Activated CD8-positive, alpha-beta memory T cell treated with anti-CD3 and anti-CD28 coated beads, Interleukin-2, amount 10 ng/mL, durations not matched to agents 7 days and 5 days (primary cell): Measurements from ENCODE around the gene NFXL1. TPM values are rescaled to one million over a fixed set of nuclear protein-coding genes. Genes with fewer than 3 reads are reported as not detected.
A peak's percentile ranks its signal among the peaks of the same experiment; 100 is the strongest.

Source experiments
- ATAC-seq: fragments of 150-1000 bp; cut with Tn5 transposase; one replicate; pipeline ENCODE4 v1.10.0; 2021; ENCODE audit warnings: moderate library complexity
- CTCF ChIA-PET: fragments of 350-600 bp; sonication (Branson Sonifier 250); formaldehyde crosslinking; loops from one replicate; lab custom pipeline; 2021; ENCODE audit warnings: antibody characterized with exemption; lab: Charles Lee
- DNase-seq: peaks from one replicate; pipeline ENCODE4 v3.0.0-alpha.2; 2020
- H3K27ac Mint-ChIP-seq: one replicate; pipeline ENCODE4 v1.8.0; 2021; ENCODE audit warnings: mild to moderate bottlenecking, mixed read lengths
- H3K27me3 Mint-ChIP-seq: one replicate; pipeline ENCODE4 v1.8.0; 2021; ENCODE audit warnings: mixed read lengths
- H3K36me3 Mint-ChIP-seq: one replicate; pipeline ENCODE4 v1.8.0; 2021; ENCODE audit warnings: mild to moderate bottlenecking, mixed read lengths
- H3K4me1 Mint-ChIP-seq: one replicate; pipeline ENCODE4 v1.8.0; 2021; ENCODE audit warnings: mixed read lengths
- H3K4me3 Mint-ChIP-seq: one replicate; pipeline ENCODE4 v1.8.0; 2021; ENCODE audit warnings: mild to moderate bottlenecking, moderate library complexity, mixed read lengths
- H3K9me3 Mint-ChIP-seq: one replicate; pipeline ENCODE4 v1.8.0; 2022; ENCODE audit warnings: low read depth, mixed read lengths
- total RNA-seq, 2 experiments: library from RNA; stranded (reverse); gene quantifications; one replicate each; pipeline ENCODE4 v1.2.3, GENCODE V29; 2021

The NFXL1 gene
- total RNA-seq, 2 experiments from 2014 or later, result 9.5 to 10.5 TPM

DNA sequence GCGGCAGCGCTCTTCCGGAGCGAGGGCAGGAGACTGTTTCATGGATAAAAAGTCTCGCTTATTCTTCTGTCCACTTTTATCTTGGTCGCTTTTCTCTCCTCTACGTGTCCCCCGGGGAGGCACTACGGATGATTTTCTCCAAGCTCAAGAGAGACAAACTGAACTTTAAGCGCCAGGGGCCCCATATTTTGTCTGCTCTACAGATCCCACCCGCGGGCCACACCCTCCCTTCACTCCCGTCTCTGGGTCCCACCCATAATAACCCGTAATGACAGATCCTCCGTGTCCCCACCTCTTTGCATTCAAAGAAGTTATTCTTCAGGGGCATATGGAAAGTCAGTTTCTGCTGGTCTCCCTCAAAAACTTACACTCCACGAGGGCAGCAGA lies 76.5 kb downstream of the NFXL1 start, which contains the start of gene CORIN:
CORIN (minus strand) TSS at position 160 of the 387 bp plus-strand sequence; CDS start at position 42, 118 bp downstream.
- peak within 1 kb of the TSS; percentile 74 for H3K4me3 Mint-ChIP-seq
- H3K27me3 Mint-ChIP-seq, result peaks cover 19% of the 10 kb centered on the region
- H3K9me3 Mint-ChIP-seq, result no peaks in the 10 kb centered on the region
- peaks cover 16% of the 10 kb centered on the region for H3K4me1 Mint-ChIP-seq
- DNase-seq (no peak), ATAC-seq (no peak)
- H3K36me3 Mint-ChIP-seq, result peaks cover 3% of the 10 kb centered on the region
- no peak within 1 kb of the TSS for H3K27ac Mint-ChIP-seq
- CTCF ChIA-PET, result interaction anchor here (1.1 to 2.5 kb wide), 8 partner anchors 31 to 152 kb away, joined by 3 to 20 read pairs (median 6); no protein-coding TSS in a partner anchor

DNA sequence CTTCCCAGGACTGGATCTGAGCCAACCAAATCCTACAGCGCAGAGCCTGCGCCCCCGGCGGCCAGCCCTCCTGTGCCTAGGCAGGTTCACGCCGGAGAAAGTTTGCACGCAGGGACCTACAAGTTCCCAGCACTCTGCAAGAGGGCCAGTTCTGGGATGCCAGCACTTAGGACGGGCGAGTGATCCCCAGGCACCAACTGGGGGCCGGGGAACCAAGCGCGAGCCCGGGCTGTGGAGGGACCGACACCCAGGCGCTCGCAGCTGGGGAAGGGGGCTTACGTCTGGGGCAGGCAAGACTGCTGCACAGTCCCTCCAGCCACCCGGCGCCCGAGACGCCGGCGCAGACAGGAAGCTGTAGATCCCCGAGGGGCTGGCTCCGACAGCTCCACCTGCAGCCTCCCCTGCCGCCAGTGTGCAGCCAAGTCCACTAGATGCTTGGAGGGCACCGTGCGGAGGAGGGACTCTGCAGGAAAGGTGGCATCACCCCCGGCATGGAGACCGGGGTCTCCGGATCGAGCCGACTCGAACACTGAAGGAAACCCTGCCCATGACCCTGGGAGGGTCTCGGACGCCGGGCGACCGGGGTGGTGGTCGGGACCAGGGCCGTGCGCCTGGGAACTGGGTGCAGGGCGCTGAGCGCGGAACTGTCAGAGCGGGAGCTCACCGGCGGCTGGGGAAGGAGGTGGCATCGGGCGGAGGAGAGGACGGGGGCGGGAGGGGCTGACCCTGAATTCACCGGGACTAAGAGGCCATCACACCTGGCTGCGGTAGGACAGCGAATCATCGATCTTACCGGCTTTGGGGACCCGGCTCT lies 77.1 kb downstream of the NFXL1 start:
- Mint-ChIP-seq H3K4me3 (peak overlapping the region; percentile 74), H3K36me3 (peaks cover 1% of the 10 kb centered on the region), H3K27ac (no peak overlapping the region), H3K4me1 (peaks cover 16% of the 10 kb centered on the region), H3K9me3 (no peaks in the 10 kb centered on the region), H3K27me3 (peaks cover 19% of the 10 kb centered on the region)
- DNase-seq (peak; percentile 62), ATAC-seq (peak; percentile 76)
- CTCF ChIA-PET, result interaction anchor here (0.7 to 2.5 kb wide), 23 partner anchors 10 to 294 kb away, joined by 3 to 20 read pairs (median 4); no protein-coding TSS in a partner anchor

DNA sequence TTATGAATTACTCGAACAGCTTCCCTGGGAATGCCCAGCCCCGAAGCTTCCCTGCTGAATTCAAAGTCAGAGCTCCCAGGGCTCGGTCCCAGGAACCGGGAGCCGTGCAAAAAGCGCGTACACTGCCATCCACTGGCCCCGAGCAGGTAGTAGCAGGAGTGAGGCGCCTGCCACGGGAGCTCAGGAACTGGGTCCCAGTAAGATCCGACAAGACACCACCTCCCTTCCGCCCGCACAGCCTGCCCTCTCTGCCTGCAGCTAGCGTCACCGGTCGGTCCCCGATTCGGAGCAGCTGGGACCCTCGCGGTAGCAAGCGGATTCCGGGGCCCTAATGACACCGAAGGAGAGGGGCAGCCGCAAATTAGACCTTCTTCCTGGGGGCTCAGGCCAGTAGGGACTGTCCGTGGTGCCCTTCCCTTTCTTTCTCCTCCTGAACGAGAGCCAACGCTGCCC lies 77.7 kb downstream of the NFXL1 start:
- Mint-ChIP-seq H3K27ac (no peak overlapping the region), H3K27me3 (peaks cover 23% of the 10 kb centered on the region), H3K4me1 (peaks cover 16% of the 10 kb centered on the region), H3K4me3 (peak overlapping the region; percentile 74), H3K9me3 (no peaks in the 10 kb centered on the region), H3K36me3 (no peaks in the 10 kb centered on the region)
- CTCF ChIA-PET, result interaction anchor here (0.7 to 2.5 kb wide), 24 partner anchors 9 to 295 kb away, joined by 3 to 20 read pairs (median 4); no protein-coding TSS in a partner anchor
- ATAC-seq, result peak; percentile 87
- peak; percentile 74 for DNase-seq

DNA sequence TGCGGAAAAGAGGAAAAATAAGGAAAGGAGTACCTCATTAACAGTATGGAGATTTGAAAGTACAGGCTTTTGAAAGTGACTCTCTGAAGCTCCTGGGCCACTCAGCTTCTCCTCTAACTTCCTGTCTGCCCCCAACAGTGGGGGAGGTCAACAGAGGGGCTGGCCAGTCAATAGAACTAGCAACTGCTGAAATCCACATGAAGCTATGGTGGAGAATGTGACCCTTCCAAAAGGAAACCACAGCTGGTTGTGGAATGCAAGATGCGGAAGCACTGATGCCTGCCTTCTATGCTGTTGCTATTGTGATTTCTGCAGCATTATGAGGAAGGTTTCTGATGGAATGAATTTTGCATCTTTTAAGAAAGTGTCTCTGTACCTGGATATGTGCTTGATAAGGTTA lies 78.9 kb downstream of the NFXL1 start:
- CTCF ChIA-PET, result interaction anchor here (1.6 to 2.5 kb wide), 4 partner anchors 23 to 147 kb away, joined by 5 to 20 read pairs (median 8); no protein-coding TSS in a partner anchor
- H3K27ac Mint-ChIP-seq, result no peak overlapping the region
- DNase-seq, result no peak
- peaks cover 23% of the 10 kb centered on the region for H3K4me1 Mint-ChIP-seq
- H3K4me3 Mint-ChIP-seq, result no peak overlapping the region
- no peaks in the 10 kb centered on the region for H3K36me3 Mint-ChIP-seq
- ATAC-seq, result no peak
- no peaks in the 10 kb centered on the region for H3K9me3 Mint-ChIP-seq
- peaks cover 23% of the 10 kb centered on the region for H3K27me3 Mint-ChIP-seq

DNA sequence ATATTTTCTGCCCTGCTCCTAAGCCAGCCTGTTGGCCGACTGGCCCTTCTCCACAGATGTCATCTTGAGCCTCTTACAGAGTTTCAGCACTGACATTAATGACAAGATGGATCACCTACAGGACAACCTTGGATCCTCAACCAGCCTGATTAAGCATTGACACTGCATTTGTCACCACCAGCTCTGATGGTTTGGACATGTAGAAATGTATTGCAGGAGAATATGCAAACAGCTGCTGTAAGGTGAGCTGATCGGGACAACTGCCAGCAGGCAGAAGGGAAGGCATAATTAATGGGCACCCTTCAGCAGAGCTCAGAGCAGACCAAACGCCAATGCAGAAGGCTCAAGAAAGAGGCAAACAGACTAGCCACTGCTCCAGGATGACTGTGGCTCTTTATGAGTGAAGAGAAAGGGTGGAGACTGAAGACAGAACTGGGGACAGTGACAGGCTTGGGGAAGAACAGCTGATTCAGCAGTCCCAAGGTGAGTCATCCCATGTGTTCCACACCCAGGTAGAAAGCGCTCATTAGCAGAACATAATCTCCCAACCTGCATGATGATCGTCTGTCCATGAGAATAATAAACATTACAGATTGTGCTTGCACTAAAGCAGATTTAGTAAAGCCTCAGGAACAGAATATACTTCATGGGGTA lies 83.2 kb downstream of the NFXL1 start:
- no peaks in the 10 kb centered on the region for H3K36me3 Mint-ChIP-seq
- ATAC-seq (no peak), DNase-seq (no peak)
- H3K27ac Mint-ChIP-seq, result no peak overlapping the region
- H3K9me3 Mint-ChIP-seq, result no peaks in the 10 kb centered on the region
- CTCF ChIA-PET, result no interaction called here
- H3K4me1 Mint-ChIP-seq, result peaks cover 30% of the 10 kb centered on the region
- peaks cover 25% of the 10 kb centered on the region for H3K27me3 Mint-ChIP-seq
- no peak overlapping the region for H3K4me3 Mint-ChIP-seq

DNA sequence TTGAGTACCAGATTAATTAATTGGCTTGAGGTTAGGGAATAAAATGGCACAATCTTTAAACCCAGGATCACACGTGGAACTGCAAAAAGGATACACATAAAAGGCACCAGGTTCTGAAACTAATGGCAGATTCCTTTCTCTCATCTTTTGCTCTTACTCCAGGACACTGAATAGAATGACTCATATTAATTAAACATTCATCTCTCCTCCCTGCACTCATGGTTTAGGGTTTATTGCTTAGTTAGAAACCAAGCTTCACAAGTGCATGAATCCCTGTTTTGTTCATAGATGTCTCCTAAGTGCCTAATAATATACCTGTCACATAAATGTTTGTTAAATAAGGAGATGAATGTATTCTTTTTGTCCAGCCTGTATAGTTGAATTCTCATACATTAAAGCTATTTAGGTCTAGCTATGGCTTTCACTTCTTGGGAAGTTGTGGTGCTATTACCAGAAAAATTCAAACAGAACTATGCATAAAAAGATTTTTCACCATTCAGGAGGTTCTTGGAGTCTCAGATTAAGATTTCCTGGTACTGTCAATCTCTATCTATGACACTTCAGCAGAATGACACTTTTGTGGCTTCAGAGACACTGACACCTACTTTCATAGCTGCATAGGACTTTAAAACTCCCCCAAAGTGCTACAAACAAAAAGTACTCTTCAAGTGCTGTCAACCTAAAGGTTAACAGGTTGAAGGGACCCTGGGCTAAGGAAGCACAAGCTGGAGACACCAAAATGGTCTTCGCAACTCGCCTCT lies 83.9 kb downstream of the NFXL1 start:
- Mint-ChIP-seq H3K9me3 (no peaks in the 10 kb centered on the region), H3K36me3 (no peaks in the 10 kb centered on the region), H3K4me1 (peaks cover 25% of the 10 kb centered on the region), H3K27ac (no peak overlapping the region), H3K27me3 (peaks cover 23% of the 10 kb centered on the region), H3K4me3 (no peak overlapping the region)
- ATAC-seq, result no peak
- CTCF ChIA-PET, result no interaction called here
- DNase-seq, result no peak

DNA sequence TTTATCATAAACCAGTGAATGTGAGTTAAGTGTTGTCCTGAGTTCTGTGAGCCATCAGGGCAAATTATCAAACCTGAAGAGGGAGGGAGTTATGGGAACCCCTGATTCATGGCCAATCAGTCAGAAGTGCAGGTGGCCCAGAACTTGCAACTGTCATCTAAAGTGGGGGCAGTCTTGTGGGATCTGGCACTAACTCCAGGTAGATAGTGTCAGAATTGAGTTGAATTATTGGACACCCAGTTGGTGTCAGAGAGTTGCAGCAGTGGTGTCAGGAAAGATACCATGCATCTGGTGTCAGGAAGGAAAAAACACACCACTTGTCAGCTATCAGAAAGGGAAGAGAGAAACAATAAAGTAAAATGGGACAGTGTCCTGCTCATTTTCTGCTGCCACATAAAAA lies 84.9 kb downstream of the NFXL1 start:
- Mint-ChIP-seq H3K4me1 (peaks cover 25% of the 10 kb centered on the region), H3K27me3 (peaks cover 23% of the 10 kb centered on the region), H3K27ac (no peak overlapping the region), H3K9me3 (no peaks in the 10 kb centered on the region), H3K4me3 (no peak overlapping the region), H3K36me3 (no peaks in the 10 kb centered on the region)
- DNase-seq (no peak), ATAC-seq (no peak)
- CTCF ChIA-PET, result interaction anchor here (0.7 kb wide), 1 partner anchor 289 kb away, joined by 3 read pairs; no protein-coding TSS in a partner anchor

DNA sequence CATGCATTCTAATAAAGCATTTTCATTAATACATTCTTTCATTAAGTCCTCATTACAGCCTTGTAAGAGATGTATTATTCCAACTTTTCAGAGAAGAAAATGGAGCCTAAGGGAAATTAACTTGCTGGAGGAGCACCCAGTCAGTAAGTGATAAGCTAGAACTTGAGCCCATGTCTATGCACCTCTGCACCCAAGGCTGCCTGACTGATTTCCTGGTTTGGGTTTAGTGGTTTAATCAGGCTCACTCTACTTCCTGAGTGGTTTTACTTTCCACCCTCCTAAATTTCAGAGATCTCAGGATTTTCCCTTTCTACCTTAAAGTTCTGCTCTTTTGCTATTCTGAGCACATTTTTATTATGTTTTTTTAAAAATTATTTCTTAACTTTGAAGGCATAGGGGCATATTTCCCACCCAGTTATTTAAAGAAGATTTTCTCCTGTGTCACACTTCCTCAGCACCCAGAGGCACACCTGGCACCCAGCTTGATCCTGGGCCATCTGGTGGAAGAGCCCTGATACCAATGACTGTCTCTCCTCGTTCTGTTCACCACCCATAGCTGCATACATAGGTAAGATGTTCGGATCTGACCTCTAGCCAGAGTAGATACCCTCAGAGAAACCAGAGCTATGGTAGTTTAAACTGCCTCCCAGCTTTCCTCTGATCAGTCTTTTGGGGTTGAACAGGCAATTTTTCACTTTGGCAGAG lies 86.9 kb downstream of the NFXL1 start:
- no peak overlapping the region for H3K27ac Mint-ChIP-seq
- peaks cover 21% of the 10 kb centered on the region for H3K27me3 Mint-ChIP-seq
- peaks cover 25% of the 10 kb centered on the region for H3K4me1 Mint-ChIP-seq
- no peaks in the 10 kb centered on the region for H3K36me3 Mint-ChIP-seq
- DNase-seq (no peak), ATAC-seq (no peak)
- H3K9me3 Mint-ChIP-seq, result no peaks in the 10 kb centered on the region
- CTCF ChIA-PET, result interaction anchor here (1.3 kb wide), 1 partner anchor 9 kb away, joined by 7 read pairs; no protein-coding TSS in a partner anchor
- H3K4me3 Mint-ChIP-seq, result no peak overlapping the region

DNA sequence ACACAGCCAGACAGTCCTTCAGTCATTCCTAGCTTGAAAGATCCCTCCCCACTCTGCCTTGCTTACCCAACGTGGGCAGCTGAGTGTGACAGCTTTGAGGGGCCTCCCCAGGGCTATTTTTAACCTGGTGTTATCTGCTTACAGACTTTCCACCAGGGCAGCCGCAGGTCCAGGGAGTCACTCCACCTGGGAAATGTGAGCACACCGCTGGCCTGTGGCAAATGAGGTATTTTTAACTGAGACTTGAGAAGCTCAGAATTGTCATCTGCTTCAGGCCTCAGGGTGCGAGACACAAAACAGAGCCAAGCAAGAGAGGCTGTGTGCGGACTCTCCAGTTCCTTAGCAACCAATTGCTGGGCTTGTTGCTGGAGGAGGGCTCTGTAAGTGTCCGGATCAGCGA lies 89.5 kb downstream of the NFXL1 start:
- H3K4me3 Mint-ChIP-seq, result no peak overlapping the region
- peaks cover 11% of the 10 kb centered on the region for H3K4me1 Mint-ChIP-seq
- DNase-seq (no peak), ATAC-seq (no peak)
- CTCF ChIA-PET, result no interaction called here
- no peaks in the 10 kb centered on the region for H3K9me3 Mint-ChIP-seq
- no peak overlapping the region for H3K27ac Mint-ChIP-seq
- H3K27me3 Mint-ChIP-seq, result peaks cover 17% of the 10 kb centered on the region
- no peaks in the 10 kb centered on the region for H3K36me3 Mint-ChIP-seq

DNA sequence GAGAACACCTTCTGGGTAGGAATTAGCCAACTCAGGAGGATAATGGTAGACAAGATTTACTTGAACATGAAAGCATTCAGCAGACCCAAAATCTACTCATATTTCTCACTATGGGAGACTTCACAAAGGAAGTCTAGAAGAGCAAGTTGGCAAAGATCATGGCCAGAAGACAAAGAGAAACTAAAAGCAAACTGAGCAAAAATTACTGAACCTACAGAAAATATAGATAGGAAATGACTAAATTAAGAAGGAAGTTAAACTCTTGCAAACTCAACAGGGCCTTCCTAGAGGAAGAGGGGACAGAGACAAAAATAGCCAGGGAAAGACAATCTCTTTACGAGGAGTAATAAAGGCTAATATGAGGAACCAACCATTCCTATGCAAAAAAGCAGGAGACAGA lies 95.2 kb downstream of the NFXL1 start:
- H3K27me3 Mint-ChIP-seq, result peaks cover 45% of the 10 kb centered on the region
- H3K27ac Mint-ChIP-seq, result no peak overlapping the region
- H3K36me3 Mint-ChIP-seq, result peaks cover 3% of the 10 kb centered on the region
- peaks cover 5% of the 10 kb centered on the region for H3K4me1 Mint-ChIP-seq
- CTCF ChIA-PET, result interaction anchor here (0.6 kb wide), 1 partner anchor 61 kb away, joined by 3 read pairs; no protein-coding TSS in a partner anchor
- ATAC-seq, result no peak
- no peak for DNase-seq
- no peaks in the 10 kb centered on the region for H3K9me3 Mint-ChIP-seq
- no peak overlapping the region for H3K4me3 Mint-ChIP-seq

DNA sequence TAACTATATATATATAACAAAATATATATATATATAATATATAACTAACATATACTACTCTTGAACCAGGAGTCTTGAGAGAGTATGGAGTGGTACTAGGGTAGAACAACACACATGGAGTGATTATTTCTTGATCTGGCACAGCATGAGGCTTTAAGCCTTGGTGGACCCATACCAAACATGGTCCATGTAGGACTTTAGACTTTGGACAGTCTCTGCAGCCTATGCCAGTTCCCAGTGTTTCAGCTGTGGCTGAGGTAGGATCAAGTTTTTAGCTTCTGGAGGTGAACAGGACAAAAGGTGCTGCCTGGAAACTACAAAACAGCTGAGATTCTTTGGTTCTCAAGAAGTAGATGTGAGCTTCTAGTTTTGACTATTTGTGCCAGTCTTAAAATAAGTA lies 97.1 kb downstream of the NFXL1 start:
- no peak overlapping the region for H3K27ac Mint-ChIP-seq
- H3K4me3 Mint-ChIP-seq, result no peak overlapping the region
- peaks cover 5% of the 10 kb centered on the region for H3K4me1 Mint-ChIP-seq
- H3K27me3 Mint-ChIP-seq, result peaks cover 49% of the 10 kb centered on the region
- H3K36me3 Mint-ChIP-seq, result peaks cover 3% of the 10 kb centered on the region
- ATAC-seq (no peak), DNase-seq (no peak)
- no peaks in the 10 kb centered on the region for H3K9me3 Mint-ChIP-seq
- CTCF ChIA-PET, result interaction anchor here (1.2 kb wide), 1 partner anchor 19 kb away, joined by 3 read pairs; no protein-coding TSS in a partner anchor

DNA sequence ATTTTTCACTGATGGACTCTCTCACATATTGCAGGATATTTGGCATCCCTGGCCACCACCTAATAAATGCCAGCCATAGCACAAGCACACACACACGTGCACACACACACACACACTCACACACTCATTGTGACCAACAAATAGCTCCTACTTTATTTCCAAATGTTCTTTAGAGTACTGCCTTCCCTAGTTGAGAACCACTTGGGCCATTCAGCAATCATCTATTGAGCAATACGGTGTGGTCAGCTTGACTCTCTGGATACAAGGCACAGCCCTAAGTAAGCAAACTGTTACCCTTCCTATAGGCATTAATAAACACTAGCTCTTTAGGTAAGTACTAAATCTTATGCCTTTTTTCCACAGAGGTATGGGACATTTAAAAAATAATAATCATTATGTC lies 97.6 kb downstream of the NFXL1 start:
- Mint-ChIP-seq H3K36me3 (peaks cover 3% of the 10 kb centered on the region), H3K4me1 (peaks cover 5% of the 10 kb centered on the region), H3K27me3 (peaks cover 46% of the 10 kb centered on the region), H3K27ac (no peak overlapping the region), H3K4me3 (no peak overlapping the region), H3K9me3 (no peaks in the 10 kb centered on the region)
- DNase-seq (no peak), ATAC-seq (no peak)
- CTCF ChIA-PET, result interaction anchor here (1.2 kb wide), 1 partner anchor 19 kb away, joined by 3 read pairs; no protein-coding TSS in a partner anchor
